Activated CD4-positive, alpha-beta T cell treated with anti-CD3 and anti-CD28 coated beads, Interleukin-2, Interleukin-4, amounts not matched to agents 100 ng/mL and 50 ng/mL, durations not matched to agents 16 hours and 8 hours (primary cell): ENCODE results near the gene BPIFA1.

ENCODE experiments used
- DNase-seq: peaks from one replicate; pipeline ENCODE4 v3.0.0-alpha.2; 2020; ENCODE audit warnings: low spot score

The BPIFA1 gene

GRCh38 chr20:33239979-33240736, 4.4 kb downstream of the BPIFA1 start:
- no peak for DNase-seq

GRCh38 chr20:33240923-33241322, 5.1 kb downstream of the BPIFA1 start:
- DNase-seq: no peak

DNA sequence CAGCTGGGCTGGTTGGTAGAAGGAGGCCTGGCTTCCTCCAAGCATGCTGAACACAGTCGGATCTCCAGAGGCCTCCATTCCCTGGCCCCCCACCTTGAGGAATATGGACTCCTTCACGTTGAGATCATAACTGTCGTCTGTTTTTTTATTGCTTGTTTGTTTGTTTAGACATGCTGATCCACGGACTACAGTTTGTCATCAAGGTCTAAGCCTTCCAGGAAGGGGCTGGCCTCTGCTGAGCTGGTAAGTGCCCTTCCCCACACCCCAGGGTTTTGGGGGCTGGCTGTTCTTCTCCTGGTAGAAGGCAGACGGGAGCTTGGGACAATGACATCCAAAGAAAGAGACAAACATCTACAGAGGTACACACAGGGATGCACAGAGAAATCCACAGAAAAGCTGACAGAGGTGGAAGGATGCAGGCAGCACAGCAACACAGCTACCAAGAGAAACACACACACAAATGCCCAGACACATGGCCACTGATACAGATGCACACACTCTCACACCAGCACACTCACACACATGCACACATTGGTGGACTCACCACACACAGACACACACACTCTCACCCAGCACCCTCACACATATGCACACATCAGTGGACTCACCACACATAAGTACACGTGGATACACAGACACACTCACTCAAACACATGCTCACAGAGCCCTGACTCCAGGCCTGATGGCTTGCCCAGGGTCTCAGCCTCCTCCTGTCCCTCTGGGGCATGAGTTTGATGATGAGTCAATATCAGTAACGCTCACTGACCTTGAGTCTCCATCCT, 6.7 kb downstream of the BPIFA1 start:
- no peak for DNase-seq

- no peak for DNase-seq
Measured at GRCh38 chr20:33246077-33246476, 10.3 kb downstream of the BPIFA1 start.

GRCh38 chr20:33249456-33249855, 13.7 kb downstream of the BPIFA1 start:
- DNase-seq: no peak

DNA sequence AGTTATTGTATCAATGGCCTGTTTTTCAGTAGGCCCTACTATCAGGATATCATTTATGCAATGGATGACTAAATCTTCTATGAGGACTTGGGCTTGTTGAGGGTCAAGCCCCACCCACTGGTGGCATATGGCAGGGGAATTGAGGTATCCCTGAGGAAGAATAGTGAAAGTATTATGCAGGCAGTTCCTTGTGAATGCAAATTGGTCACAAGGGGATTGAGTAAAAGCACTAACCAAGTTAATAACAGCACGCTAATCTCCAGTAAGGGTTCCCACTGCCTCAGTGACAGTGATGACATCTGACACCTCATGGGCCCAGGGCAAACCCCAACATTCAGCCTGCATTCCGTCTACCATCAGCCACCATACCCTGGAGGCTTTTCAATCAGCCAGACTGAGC, 14.9 kb downstream of the BPIFA1 start:
- DNase-seq: no peak

DNA sequence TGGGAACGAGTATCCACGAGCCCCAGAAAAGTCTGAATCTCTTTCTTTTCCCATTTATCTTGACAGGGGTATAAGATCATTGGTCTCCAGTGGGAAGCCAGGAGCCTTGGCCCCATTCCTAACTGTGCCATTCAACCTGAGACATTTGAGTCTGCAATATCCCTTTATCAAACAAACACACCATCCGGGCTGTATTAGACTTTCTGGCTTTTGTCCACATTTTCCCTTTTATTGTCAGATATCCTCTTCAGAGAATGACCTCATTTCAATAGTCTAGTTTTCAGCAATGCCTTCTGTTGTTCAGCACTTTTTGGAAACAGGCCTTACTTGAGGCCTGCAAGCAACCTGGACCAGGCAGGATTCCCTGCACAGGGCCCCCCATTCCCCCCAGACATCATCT, 15.7 kb downstream of the BPIFA1 start:
- DNase-seq: no peak

DNA sequence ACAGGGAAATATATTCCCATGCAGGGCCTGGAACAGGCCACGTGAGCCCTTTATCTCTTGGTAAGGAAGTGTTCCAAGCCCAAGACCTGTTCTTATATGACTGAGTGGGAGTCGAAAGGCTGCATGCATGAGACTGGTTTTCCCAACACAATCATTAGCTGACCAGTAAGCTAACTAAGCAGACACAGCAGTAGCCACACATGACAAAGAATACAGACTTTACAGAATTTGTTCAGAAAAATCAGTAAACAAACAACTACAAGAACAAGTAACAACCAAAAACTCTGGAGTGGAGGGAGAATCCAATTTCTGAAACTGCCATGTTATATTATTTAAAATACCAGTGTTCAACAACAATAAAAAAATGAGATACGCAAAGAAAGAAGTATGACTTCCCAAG, 16.7 kb downstream of the BPIFA1 start:
- no peak for DNase-seq

DNA sequence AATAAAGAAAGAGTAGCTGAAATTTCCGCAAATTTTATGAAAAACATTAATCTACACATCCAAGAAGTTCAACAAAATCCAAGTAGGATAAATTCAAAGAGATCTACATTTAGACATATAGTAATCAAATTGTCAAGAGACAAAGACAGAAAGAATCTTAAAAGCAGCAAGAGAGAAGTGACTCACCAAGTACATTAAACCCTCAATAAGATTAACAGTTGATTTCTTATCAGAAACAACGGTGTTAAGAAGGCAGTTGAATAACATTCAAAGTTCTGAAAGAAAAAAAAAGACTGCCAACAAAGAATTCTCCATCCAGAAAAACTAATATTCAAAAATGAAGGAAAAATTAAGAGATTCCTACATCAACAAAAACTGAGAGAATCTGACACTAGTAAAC, 19.2 kb downstream of the BPIFA1 start:
- no peak for DNase-seq

DNA sequence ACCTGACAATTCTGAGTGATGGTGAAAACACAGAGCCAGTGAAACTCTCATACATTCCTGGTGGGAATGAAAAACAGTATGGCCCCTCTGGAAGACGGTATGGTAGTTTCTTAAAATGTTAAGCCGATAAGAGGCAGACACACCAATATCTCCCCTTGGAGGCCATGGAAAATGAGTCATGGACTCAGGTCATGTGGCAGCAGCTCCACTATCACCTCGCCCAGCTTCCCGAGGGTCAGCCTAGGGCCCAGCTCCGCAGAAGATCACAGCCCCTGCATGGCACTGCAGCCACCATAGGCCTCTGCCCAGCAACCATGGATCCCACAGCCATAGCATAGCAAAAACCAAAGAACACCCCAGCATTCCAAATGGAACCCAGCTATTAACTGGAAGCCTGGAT, 21.4 kb downstream of the BPIFA1 start:
- no peak for DNase-seq

DNA sequence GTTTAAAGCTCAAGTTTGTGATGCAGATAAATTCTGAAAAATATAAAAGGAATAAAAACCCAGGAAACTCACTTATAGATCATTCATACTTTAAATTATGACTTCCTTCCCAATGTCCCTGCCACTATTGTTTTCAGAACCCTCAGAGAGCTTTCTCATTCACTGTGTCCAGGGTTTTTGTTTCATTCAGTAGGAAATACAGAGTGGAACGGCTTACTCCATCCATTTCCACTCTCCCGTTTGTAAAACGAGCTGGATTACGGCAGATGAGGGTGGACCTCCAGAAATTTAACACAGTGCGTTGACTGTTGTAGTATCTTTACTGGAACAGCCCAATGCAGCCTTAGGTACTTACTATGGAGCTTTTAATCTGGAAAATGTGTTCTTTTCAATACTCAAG, 23.6 kb downstream of the BPIFA1 start:
- no peak for DNase-seq

DNA sequence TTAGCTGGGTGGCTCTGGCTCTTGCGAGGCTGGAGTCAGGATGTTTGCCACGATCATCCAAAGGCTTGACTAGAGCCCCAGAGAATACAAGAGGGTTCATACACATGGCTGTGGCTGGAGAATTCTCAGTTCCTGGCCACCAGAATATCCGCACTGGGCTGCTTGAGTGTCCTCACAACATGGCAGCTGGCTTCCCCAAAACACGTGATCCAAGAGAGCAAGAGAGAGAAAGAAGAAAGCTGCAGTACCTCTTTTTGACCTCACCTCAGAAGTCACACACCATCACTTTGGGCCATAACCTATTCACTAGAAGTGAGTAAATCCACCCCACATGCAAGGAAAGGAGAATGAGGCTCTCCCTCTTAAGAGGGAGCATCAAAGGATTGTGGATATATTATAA, 25.7 kb downstream of the BPIFA1 start:
- DNase-seq: no peak

DNA sequence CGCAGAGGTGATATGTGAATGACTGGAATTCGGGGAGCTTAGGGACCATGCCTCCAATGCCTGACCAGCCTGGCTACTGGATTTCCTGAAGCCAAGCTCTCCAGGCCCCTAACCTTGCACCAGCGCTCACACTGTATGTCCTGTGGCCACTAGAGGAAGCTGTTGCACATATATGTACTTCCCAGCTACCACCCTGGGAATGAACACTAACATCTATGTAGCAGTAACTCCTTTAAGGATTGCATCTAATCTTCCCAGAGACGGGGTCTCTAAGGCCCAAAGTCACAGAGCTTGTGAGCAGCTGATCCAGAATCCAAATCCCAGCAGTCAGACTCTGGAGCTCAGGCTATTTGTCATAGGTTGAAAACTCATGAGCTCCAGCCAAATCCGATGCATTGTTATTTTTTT, 26.9 kb downstream of the BPIFA1 start:
- no peak for DNase-seq

DNA sequence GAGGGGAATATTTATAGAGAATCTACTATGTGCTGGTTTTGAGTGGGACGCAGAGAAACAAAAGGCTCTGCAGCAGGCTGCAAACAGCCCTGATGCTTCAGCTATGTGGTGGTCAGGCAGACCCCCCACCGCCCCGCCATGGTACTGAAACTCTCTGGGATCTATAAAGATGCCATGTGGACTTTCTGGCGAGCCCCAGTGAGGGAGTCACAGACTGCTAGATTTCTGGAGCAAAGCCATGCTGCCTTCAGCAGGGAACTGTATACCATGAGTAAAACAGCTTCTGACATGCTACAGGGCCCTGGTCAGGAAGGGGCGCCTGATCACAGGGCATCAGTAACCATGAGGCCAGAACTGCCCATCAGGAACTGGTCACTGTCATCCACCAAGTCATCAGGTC, 28.0 kb downstream of the BPIFA1 start:
- no peak for DNase-seq

GRCh38 chr20:33267701-33268100, 31.9 kb downstream of the BPIFA1 start:
- no peak for DNase-seq

GRCh38 chr20:33272155-33272873, 36.5 kb downstream of the BPIFA1 start:
- no peak for DNase-seq

- peak; percentile 48 for DNase-seq
Measured at GRCh38 chr20:33273117-33273851, 37.5 kb downstream of the BPIFA1 start.

DNA sequence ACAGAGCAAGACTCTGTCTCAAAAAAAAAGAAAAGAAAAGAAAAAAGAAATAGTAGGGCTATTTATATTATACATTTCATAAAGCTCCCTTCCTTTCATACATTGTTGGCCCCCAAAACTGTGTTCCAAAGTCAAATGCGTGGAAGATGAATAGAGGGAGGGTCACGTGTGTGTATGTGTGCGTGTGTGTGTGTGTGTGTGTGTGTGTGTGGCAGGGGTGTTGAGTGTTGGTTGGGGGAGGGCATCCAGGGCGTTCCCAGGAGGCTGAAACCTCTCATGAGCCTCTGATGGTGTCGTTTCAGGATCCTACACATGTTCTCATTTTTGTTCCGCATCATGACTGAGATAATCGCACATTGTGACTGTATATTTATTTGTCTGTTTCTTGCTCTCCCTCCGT, 39.4 kb downstream of the BPIFA1 start:
- DNase-seq: no peak

DNA sequence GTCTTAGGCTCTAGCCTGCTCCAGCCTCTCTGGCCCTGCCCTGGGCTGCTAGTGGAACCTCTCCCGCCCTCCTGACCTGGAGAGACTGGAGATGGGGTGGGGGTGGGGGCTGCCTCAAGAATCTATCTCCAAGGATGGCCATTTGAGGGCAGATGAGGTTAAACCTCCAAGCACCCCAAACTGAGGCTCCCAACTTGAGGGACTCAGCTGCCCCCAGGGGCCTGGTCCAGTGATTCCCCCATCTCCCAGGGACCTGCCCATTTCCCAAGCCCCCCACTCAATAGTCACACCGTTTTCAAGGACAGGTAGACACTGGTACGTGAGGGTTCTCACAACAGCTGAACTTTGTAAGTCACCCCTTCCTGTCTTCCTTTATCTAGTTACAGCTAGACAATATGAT, 40.1 kb downstream of the BPIFA1 start:
- DNase-seq: no peak

DNA sequence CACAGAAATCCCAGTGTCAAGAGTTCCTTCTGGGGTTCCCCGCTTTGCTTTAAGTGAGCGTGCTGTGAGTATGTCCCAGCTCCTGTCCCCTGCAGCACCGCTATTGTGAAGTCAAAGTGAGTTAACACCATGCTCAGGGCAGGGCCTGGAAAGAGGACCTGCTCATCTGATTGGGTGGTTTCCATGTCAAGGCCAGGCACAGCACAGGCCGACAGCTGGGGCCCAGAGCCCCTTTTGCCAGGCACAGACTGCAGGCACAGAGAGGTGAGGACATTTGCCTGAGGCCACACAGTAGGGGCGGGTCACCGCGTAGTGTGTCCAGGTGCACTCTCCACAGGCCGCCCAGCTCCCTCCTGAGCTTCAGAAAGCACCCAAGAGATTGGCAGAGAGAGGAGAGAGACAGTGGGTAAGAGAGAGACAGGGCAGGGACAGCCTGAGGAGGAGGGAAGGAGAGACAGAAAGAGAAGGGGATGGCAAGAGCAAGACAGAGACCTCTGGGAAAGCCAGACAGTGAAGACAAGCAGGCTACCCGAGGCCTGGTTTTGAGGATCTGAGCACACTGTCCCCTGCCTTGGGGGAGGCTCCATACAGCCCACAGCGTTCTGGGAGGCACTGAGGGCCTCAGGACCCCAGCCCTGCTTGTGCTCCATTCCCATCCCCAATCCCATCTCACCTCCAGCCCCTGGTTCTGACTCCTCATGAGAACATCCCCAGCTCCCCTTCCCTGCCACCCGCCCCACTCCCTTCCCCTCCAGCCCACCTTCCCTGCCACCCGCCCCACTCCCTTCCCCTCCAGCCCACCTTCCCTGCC, 40.7 kb downstream of the BPIFA1 start:
- DNase-seq: no peak
